ENCODE measurements around the gene HNRNPLL. TPM values are rescaled to one million over a fixed set of nuclear protein-coding genes. Genes with fewer than 3 reads are reported as not detected.

The HNRNPLL gene
- total RNA-seq, 1 experiment from 2014 or later, result 59.4 TPM

- no peak overlapping the region for H3K4me3 ChIP-seq (ENCODE audit: low read depth, low read length)
- H3K4me1 ChIP-seq, result 0 out of 2 replicates have a peak, but pooled peaks cover under 1% of the 10 kb centered on the region
- no peak for DNase-seq
- no peaks in the 10 kb centered on the region for H3K36me3 ChIP-seq (ENCODE audit: control insufficient read depth, insufficient read depth, low read length)
- H3K9me3 Mint-ChIP-seq (ENCODE audit: unreplicated experiment), result no peaks in the 10 kb centered on the region
- no TSS peak for BruUV-seq (replicated peaks)
- no peak overlapping the region for H3K27ac Mint-ChIP-seq (ENCODE audit: unreplicated experiment)
- ChIA-PET POLR2A (interaction anchor here (0.7 kb wide), 1 partner anchor 153 kb away, joined by 4 read pairs; the partner anchor contains the start of gene SRSF7), CTCF (interaction anchor here (4.8 kb wide), 1 partner anchor 17 kb away, joined by 21 read pairs; no protein-coding TSS in a partner anchor)
- H3K4me1 Mint-ChIP-seq (ENCODE audit: low read depth, unreplicated experiment), result peaks cover 8% of the 10 kb centered on the region
- H3K9me3 ChIP-seq, result no peaks in the 10 kb centered on the region
- intact Hi-C loops (cut with micrococcal nuclease; ENCODE audit: unreplicated experiment), result no loop called here
- H3K27me3 Mint-ChIP-seq (ENCODE audit: insufficient read depth, unreplicated experiment), result no peaks in the 10 kb centered on the region
- H3K4me3 Mint-ChIP-seq (ENCODE audit: unreplicated experiment), result no peak overlapping the region
- peaks cover 15% of the 10 kb centered on the region for H3K36me3 Mint-ChIP-seq (ENCODE audit: insufficient read depth, unreplicated experiment)
- no peak for TF ChIP-seq CTCF (IDR thresholded peaks at IDR 0.05; ENCODE audit: insufficient read depth in 1 of 2, low read depth in 1 of 2, low read length in 1 of 2, severe bottlenecking in 1 of 2, unreplicated experiment in 1 of 2)
- H3K27me3 ChIP-seq (replicated peaks; ENCODE audit: control insufficient read depth, insufficient read depth, low read length), result no peaks in the 10 kb centered on the region
Observed at GRCh38 chr2:38598200-38598990, 4.3 kb downstream of the HNRNPLL start.

- Mint-ChIP-seq H3K36me3 (ENCODE audit: insufficient read depth, unreplicated experiment) (peaks cover 5% of the 10 kb centered on the region), H3K27me3 (ENCODE audit: insufficient read depth, unreplicated experiment) (no peaks in the 10 kb centered on the region), H3K4me3 (ENCODE audit: unreplicated experiment) (no peak overlapping the region), H3K9me3 (ENCODE audit: unreplicated experiment) (no peaks in the 10 kb centered on the region), H3K27ac (ENCODE audit: unreplicated experiment) (no peak overlapping the region), H3K4me1 (ENCODE audit: low read depth, unreplicated experiment) (peaks cover 8% of the 10 kb centered on the region)
- no peaks in the 10 kb centered on the region for H3K36me3 ChIP-seq (ENCODE audit: control insufficient read depth, insufficient read depth, low read length)
- no peaks in the 10 kb centered on the region for H3K9me3 ChIP-seq
- no peak for TF ChIP-seq CTCF (IDR thresholded peaks at IDR 0.05; ENCODE audit: insufficient read depth in 1 of 2, low read depth in 1 of 2, low read length in 1 of 2, severe bottlenecking in 1 of 2, unreplicated experiment in 1 of 2)
- H3K27me3 ChIP-seq (replicated peaks; ENCODE audit: control insufficient read depth, insufficient read depth, low read length), result no peaks in the 10 kb centered on the region
- no peaks in the 10 kb centered on the region for H3K4me1 ChIP-seq
- intact Hi-C loops (cut with micrococcal nuclease; ENCODE audit: unreplicated experiment), result no loop called here
- ChIA-PET POLR2A (interaction anchor here (0.7 kb wide), 1 partner anchor 154 kb away, joined by 3 read pairs; the partner anchor contains the start of gene SRSF7), CTCF (no interaction called here)
- no peak overlapping the region for H3K4me3 ChIP-seq (ENCODE audit: low read depth, low read length)
- DNase-seq, result no peak
- no TSS peak for BruUV-seq (replicated peaks)
Observed at GRCh38 chr2:38597115-38597514, 5.6 kb downstream of the HNRNPLL start.

- no TSS peak for BruUV-seq (replicated peaks)
- H3K27me3 ChIP-seq (replicated peaks; ENCODE audit: control insufficient read depth, insufficient read depth, low read length), result no peaks in the 10 kb centered on the region
- H3K4me1 ChIP-seq, result no peaks in the 10 kb centered on the region
- ChIA-PET CTCF (no interaction called here), POLR2A (no interaction called here)
- no peak for TF ChIP-seq CTCF (IDR thresholded peaks at IDR 0.05; ENCODE audit: insufficient read depth in 1 of 2, low read depth in 1 of 2, low read length in 1 of 2, severe bottlenecking in 1 of 2, unreplicated experiment in 1 of 2)
- Mint-ChIP-seq H3K36me3 (ENCODE audit: insufficient read depth, unreplicated experiment) (peaks cover 5% of the 10 kb centered on the region), H3K27ac (ENCODE audit: unreplicated experiment) (no peak overlapping the region), H3K4me1 (ENCODE audit: low read depth, unreplicated experiment) (peaks cover 8% of the 10 kb centered on the region), H3K9me3 (ENCODE audit: unreplicated experiment) (no peaks in the 10 kb centered on the region), H3K27me3 (ENCODE audit: insufficient read depth, unreplicated experiment) (no peaks in the 10 kb centered on the region), H3K4me3 (ENCODE audit: unreplicated experiment) (no peak overlapping the region)
- no peak for DNase-seq
- H3K4me3 ChIP-seq (ENCODE audit: low read depth, low read length), result no peak overlapping the region
- H3K36me3 ChIP-seq (ENCODE audit: control insufficient read depth, insufficient read depth, low read length), result no peaks in the 10 kb centered on the region
- H3K9me3 ChIP-seq, result no peaks in the 10 kb centered on the region
- intact Hi-C loops (cut with micrococcal nuclease; ENCODE audit: unreplicated experiment), result no loop called here
Observed at GRCh38 chr2:38596229-38596628, 6.5 kb downstream of the HNRNPLL start.

Measured in Caco-2 (cell line).